ENCODE measurements around the gene ATXN7L3.

Gene ATXN7L3

DNA sequence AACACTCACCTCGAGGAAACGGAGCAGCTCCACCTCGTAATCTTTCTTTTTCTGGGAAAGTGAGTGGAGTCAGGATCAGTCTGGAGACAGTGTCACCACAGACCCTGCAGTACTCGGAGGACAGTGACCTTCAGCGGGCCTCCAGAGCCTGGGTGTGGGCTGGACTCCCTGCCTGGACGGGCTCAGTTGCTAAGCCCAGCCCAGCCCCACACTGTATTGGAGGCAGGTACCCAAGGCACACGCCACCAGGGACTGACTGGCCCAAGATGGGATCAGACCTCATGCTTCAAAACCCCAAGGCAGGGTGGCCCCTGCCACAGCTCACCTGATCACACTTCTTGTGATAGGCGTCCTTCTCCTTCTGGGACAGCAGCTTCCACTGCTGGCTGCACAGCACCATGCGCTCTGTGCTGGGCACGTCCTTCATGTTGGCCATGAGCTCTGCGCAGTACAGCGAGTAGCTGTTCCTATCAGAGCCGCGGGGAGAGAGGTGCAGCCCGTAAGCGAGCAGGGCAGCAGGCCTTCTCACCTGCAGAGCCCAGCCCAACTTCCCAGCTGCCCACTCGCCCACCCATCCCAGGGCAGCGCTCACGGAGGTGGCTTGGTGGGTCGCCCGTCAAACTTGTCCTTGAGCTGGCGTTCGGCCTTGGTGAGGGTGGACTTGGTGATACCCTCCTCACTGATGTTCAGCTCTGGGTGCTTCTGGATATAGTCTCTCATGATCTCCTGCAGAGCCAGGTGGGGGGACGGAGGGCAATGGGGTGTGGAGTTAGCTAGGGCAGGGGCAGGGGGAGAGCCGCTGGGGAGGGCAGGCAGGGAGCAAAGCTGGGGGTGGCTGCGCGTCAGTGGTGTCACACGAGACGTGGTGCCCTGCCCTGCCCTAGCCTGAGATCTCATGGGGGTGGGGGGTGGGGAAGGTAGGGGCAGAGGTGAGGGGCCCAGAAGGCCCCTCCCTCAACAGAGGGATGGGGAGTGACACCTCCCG is 11.9 kb upstream of the ATXN7L3 start:
- Histone ChIP-seq H3K4me3 (replicated peaks; ENCODE audit: low read depth, low read length) (no peak overlapping the region), H3K27me3 (replicated peaks; ENCODE audit: control insufficient read depth, insufficient read depth, low read length) (no peaks in the 10 kb centered on the region), H3K36me3 (ENCODE audit: control insufficient read depth, insufficient read depth, low read length) (peaks cover 69% of the 10 kb centered on the region)
- DNase-seq (ENCODE audit: extremely low read depth, insufficient read length) = no peak
- TF ChIP-seq, protein P1, sequence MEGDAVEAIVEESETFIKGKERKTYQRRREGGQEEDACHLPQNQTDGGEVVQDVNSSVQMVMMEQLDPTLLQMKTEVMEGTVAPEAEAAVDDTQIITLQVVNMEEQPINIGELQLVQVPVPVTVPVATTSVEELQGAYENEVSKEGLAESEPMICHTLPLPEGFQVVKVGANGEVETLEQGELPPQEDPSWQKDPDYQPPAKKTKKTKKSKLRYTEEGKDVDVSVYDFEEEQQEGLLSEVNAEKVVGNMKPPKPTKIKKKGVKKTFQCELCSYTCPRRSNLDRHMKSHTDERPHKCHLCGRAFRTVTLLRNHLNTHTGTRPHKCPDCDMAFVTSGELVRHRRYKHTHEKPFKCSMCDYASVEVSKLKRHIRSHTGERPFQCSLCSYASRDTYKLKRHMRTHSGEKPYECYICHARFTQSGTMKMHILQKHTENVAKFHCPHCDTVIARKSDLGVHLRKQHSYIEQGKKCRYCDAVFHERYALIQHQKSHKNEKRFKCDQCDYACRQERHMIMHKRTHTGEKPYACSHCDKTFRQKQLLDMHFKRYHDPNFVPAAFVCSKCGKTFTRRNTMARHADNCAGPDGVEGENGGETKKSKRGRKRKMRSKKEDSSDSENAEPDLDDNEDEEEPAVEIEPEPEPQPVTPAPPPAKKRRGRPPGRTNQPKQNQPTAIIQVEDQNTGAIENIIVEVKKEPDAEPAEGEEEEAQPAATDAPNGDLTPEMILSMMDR (IDR thresholded peaks at IDR 0.05; ENCODE audit: insufficient read depth, low read length, poor library complexity, severe bottlenecking) = no peak

DNA sequence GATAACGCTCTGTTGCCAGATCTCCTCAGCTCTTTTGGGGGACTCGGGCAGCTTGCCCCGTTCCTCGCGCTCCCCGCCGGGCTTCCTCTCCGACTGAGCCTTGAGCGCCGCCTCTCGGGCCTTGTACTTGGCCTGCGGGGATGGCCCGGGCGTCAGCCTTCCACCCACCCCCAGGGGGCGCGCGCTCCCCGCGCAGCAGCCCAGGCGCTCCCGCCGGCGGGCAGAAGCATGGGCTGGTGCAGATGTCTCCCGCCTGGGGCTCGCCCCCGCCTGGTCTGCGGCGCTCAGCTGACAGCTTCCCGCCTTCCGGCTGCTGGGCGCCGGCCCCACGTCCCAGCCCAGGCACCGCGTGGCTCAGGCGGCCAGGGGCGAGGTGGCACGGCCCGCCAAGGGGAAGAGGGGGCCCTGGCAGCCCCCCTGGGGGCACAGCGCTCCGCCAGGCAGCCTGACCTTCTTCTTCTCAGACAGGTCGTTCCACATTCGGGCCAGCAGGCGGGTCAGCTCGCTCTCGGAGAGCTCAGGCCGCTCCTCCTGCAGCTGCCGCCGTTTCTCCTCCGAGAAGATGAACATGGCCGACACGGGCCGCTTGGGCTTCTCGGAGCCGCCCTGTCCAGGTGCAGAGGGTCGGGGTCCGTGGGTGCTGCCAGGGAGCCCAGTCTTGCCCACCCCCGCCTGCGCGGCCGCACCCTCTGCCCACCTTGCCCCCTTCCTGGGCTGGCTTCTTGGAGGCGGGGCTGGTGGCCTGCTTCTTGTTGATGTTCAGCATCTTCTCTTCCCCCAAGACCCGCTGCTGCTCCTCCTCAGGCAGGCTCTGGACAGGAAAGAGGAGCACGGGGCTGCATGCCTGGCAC is 10.9 kb upstream of the ATXN7L3 start:
- peaks cover 67% of the 10 kb centered on the region for H3K36me3 ChIP-seq (ENCODE audit: control insufficient read depth, insufficient read depth, low read length)
- H3K4me3 ChIP-seq (replicated peaks; ENCODE audit: low read depth, low read length) = peak overlapping the region; percentile 49
- no peaks in the 10 kb centered on the region for H3K27me3 ChIP-seq (replicated peaks; ENCODE audit: control insufficient read depth, insufficient read depth, low read length)
- DNase-seq (ENCODE audit: extremely low read depth, insufficient read length) = peak; percentile 95
- TF ChIP-seq, protein P1 (IDR thresholded peaks at IDR 0.05; ENCODE audit: insufficient read depth, low read length, poor library complexity, severe bottlenecking) = peak; percentile 89

DNA sequence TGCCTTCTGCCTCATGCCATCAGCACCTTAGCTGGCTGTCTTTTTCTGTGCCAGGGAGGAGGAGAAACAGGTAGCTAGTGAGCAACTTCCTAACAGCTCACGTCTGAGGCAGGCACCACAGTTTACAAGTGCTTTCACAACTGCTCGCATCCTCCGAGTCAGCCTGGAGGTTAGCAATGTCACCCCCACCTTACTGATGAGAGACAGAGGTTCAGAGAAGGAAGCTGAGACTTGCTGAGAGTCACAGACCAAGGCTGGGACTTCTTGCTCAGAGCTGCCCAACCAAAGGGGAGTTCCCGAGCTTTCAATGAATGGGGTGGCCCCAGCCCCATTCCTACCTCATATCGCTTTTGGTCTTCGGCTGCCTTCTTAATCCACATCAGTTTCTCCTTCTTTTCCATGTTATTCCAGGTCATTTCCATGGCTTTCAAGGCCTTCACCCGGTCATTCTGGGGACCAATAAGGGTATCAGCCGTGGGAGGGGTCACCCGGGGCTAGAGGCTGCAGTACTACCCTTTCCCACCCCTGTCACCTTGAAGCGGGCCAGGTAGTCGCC is 10.2 kb upstream of the ATXN7L3 start:
- peaks cover 61% of the 10 kb centered on the region for H3K36me3 ChIP-seq (ENCODE audit: control insufficient read depth, insufficient read depth, low read length)
- H3K4me3 ChIP-seq (replicated peaks; ENCODE audit: low read depth, low read length) = peak overlapping the region; percentile 49
- TF ChIP-seq, protein P1 (IDR thresholded peaks at IDR 0.05; ENCODE audit: insufficient read depth, low read length, poor library complexity, severe bottlenecking) = no peak

DNA sequence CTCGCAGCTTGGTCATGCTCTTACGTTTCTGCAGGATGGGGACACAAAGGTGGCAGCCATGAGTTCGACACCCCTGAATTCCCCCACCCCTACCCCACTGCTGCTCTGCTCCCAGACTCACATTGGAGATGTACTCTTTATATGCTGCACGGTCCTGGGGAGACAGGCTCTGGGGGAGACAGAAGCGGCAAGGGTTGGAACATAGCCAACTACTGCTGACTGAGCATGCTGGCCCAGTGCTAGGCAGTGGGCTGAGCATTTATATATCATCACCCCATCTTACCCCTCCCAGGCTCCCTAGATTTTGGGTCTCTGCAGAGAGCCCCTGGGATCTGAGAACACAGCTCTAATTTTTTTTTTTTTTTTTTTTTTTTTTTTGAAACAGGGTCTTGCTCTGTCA is 8.1 kb upstream of the ATXN7L3 start:
- TF ChIP-seq, protein P1 (IDR thresholded peaks at IDR 0.05; ENCODE audit: insufficient read depth, low read length, poor library complexity, severe bottlenecking) = no peak
- DNase-seq (ENCODE audit: extremely low read depth, insufficient read length) = no peak
- Histone ChIP-seq H3K4me3 (replicated peaks; ENCODE audit: low read depth, low read length) (no peak overlapping the region), H3K27me3 (replicated peaks; ENCODE audit: control insufficient read depth, insufficient read depth, low read length) (no peaks in the 10 kb centered on the region), H3K36me3 (ENCODE audit: control insufficient read depth, insufficient read depth, low read length) (peaks cover 44% of the 10 kb centered on the region)

More for the DNA sequence above, 10.2 kb upstream of the ATXN7L3 start:
- H3K27me3 ChIP-seq (replicated peaks; ENCODE audit: control insufficient read depth, insufficient read depth, low read length) = no peaks in the 10 kb centered on the region
- no peak for DNase-seq (ENCODE audit: extremely low read depth, insufficient read length)

DNA sequence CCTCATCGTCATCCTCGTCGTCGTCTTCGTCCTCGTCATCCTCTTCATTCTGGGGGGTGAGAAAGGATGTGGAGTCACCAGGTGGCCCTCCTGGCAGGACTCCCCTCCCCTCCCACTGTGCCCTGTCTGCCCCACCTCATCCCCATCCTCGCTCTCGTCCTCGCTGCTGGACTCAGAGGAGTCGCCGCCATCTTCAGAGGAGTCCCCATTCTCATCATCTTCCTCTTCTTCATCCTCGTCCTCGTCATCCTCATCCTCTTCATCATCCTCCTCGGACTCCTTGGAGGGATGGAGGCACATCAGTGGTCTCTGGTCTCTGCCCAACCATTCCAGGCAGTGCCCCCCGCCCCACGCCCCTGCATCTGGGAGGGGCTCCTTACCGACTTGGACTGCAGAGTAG is 7.6 kb upstream of the ATXN7L3 start:
- TF ChIP-seq, protein P1 (IDR thresholded peaks at IDR 0.05; ENCODE audit: insufficient read depth, low read length, poor library complexity, severe bottlenecking) = no peak
- DNase-seq (ENCODE audit: extremely low read depth, insufficient read length) = no peak

More for the DNA sequence above, 7.6 kb upstream of the ATXN7L3 start:
- Histone ChIP-seq H3K36me3 (ENCODE audit: control insufficient read depth, insufficient read depth, low read length) (peaks cover 41% of the 10 kb centered on the region), H3K27me3 (replicated peaks; ENCODE audit: control insufficient read depth, insufficient read depth, low read length) (no peaks in the 10 kb centered on the region), H3K4me3 (replicated peaks; ENCODE audit: low read depth, low read length) (no peak overlapping the region)
